Epidermal melanocyte (primary cell): ENCODE measurements around the gene ZCCHC14.

Experiments
- DNase-seq: peaks from one replicate; pipeline ENCODE4 v3.0.0; 2011; ENCODE audit warnings: low spot score; ENCODE audit not compliant: insufficient read length

The ZCCHC14 gene

DNA sequence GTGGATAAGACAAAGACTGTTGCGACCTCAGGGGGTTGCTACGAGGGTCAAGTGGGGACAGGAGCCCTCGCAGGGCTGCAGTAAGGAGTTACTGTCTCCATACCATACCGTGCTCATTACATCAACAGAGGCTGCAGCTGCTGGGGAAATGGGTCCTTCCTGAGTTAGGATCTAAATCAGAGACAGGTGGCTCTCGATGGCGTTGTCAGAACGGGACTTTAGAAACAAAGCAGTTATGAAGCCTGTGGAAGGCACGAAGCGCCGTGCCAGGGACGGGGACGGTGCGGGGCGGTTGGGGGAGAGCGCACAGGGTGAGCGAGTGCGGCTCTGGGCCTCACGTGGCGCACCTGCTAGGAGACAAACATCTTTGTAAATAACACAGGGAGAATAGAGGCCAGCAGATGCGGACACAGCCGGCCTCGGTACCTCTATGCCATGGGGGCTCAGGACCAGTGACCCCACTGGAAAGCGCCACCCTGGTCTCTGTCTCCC, 34.4 kb downstream of the ZCCHC14 start:
- DNase-seq: no peak

DNA sequence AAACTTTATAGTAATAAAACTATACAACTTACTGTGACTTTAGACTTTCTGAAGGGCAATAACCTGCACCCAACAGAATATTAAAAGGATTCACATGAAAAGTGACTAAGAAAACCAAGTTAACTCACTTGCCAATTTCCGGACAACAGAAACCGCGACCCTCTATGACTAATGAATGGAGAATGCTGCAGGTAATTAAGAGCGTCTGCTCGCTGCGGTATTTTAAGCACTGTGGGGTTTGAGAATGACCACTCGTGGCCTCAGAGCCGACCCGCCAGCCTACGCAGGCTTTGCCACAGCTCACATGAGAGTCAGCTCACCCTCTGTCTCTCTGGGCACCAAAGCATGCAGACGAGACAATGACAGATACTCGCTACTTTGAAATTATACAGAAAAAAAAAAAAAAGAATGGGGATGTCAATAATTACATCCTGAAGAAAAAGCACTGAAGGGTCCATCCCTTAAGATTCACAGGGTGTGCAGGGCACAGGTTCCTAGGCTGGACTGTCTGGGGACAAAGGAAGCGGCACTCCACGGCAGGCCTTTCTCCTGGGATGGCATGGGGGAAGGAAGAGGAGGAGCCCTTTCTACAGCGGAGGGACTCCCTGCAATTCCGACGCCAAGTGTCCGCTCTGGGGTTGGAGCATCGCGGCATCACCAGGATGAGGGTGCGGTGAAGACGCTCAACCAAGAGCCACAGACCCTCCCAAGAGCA, 35.0 kb downstream of the ZCCHC14 start:
- DNase-seq: peak; percentile 51

DNA sequence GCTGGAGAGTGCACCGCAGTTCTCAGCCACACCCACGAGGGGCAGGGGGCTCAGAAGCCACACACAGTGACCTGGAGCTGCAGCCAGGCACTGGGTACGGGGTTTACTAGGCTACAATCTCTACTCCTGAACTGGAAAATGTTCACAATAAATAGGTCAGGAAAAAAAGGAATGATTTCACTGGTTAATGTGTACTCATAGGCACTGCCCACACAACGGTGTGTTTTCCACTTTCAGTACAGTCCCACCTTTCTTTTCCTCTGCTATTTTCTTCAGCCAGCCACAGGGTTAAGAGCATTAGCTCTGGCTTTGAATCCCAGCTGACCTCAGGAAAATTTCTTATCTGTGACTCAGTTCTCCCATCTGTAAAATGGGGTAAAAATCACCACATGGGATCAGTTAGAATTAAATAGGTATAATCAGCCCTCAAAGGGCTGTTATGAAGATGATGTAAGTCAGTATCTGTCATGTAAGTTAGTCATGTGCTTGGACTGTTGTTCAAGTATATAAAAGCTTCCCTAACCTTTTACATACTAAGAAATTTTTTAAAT, 35.7 kb downstream of the ZCCHC14 start:
- DNase-seq: no peak

DNA sequence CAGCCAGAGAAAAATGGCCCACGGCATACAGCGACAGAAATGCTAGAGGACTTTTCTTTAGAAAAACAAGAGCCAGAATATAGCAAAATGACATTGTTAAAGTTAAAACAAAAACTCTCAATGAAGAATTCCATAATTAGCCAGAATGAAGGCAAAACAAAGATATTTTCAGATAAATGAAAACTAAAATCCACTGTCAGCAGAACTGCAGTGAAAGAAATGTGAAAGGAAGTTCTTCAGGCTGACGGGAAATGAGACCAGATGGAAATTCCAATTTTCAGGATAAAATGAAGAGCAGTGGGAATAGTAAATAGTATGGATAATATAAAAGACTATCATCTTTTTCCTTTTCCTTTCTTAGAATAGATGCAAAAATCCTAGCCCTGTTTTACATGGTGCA, 38.4 kb downstream of the ZCCHC14 start:
- no peak for DNase-seq

DNA sequence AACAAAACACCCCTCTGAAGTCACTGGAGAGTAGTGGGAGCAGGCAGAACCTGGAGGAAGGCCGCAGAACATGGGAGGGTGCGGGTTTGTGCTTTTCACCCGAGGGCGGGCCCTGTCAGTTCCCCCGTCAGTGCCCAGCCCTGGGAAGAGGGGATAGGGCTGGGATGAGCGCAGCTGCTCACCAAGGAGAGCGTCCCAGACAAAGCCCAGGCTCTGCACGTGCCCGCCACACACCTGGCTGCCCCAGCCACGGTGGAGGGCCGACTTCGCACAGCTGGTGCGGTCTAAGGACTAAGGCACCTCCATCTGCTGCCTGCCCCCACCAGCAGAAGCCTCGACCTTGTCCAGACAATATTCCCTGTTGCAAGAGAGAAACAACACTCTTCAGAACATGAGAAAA, 39.5 kb downstream of the ZCCHC14 start:
- no peak for DNase-seq

DNA sequence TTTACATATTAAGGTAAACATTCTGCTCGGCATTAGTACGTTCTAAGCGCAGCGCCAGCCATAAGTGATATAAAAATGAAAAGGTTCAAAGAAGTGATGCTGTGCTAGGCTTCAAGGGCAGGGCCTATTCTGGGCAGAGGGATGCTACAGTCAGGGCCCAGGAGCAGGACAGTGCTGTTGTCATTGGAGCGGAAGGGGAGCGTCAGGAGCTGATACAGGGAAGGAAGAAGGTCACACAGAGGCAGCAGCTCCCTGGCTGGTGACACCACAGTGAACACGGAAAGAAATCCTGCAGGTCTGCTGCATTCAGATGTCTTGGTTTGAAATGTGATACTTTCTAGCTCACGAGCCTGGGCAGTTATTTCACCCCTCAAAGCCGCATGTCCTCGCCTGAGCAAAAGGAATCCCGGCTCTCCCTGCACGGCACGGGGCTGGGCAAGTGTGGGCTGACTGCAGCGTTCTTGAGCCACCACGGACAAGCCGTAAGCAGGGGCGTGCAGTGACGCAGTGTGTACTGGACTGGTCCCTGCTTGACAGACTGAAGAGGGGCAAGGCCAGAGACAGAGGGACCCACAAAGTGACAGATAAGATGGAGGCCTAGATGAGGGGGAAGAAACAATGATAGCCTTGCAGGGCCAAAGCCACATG, 41.1 kb downstream of the ZCCHC14 start:
- DNase-seq: no peak

DNA sequence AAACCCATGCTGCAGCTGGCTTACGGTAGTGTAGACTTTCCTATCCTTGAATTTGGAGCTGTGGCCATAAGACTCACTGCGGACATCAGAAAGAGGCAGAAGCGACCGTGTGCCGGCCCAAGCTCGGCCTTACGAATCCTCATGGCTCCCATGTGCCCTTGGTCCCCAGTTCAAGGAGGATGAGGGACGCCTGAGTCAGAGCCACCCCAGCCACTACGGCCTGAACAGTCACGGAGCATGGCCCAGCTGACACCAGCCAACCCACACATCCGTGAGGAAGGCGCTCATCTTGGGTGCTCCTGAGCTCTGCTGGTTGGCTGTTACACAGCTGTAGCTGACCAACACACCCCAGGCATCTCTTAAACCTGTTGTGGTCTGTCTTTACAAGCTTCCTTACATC, 44.0 kb downstream of the ZCCHC14 start:
- DNase-seq: no peak

DNA sequence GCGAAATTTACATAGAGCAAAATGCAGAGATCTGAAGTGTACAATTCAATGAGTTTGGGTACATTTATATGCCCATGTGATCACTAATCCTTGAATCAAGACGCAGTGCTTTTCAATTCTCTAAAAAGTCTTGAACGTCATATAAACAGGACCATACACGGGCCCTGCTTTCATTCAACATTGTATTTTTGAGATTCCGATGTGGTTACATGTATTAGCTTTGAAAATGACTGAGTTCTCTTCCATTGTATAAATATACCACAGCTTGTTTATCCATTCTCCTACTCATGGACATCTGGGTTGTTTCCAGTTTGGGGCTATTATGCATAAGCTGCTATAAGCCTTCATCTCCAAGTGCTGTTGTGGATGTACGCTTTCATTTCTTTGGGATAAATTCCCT, 45.5 kb downstream of the ZCCHC14 start:
- DNase-seq: no peak

DNA sequence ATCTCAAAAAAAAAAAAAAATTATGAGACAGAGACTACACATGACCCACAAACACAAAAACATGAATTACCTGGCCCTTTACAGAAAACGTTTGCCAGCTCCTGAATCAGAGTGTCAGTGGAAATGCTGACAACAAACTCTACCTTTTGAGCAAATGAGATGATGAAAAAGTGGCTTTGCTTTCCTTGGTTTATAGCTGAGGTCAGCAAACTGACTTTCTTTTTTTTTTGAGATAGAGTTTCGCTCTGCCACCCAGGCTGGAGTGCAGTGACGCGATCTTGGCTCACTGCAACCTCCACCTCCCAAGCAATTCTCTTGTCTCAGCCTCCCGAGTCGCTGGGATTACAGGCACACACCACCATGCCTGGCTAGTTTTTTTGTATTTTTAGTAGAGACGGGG, 46.3 kb downstream of the ZCCHC14 start:
- no peak for DNase-seq

DNA sequence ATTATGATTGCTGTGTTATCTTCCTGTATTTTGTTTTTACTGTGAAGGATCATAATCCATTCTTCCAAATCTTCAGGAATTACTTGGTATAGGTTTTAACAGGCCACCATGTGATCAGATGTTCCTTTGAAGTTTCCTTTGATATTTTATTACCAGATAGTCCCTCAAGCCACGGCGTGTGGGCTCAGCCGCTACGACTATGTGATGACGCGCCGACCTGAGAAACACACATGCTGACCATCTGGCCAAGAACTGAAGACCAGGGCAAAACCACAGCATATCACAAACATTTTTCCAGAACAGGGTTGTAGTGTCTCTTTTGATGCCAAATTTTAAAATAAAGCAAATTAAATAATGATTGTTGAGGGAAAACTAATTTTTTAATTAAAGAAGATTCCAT, 47.3 kb downstream of the ZCCHC14 start:
- DNase-seq: no peak

DNA sequence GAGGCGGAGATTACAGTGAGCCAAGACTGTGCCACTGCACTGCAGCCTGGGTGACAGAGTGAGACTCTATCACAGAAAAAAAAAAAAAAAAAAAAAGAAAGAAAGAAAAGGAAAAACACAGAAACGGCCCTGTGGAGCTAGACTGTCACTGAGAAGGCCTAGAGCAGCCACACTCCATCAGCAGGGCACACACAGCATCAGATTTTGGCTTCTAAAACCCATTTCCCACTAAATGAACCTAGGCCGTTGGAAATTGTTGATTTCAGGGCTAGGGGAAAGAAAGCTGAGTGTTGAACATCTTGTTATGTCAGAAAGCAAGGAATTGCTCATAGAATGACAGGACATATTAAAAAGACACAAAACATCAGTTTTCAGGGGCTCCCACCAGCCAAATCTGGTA, 48.9 kb downstream of the ZCCHC14 start:
- no peak for DNase-seq

DNA sequence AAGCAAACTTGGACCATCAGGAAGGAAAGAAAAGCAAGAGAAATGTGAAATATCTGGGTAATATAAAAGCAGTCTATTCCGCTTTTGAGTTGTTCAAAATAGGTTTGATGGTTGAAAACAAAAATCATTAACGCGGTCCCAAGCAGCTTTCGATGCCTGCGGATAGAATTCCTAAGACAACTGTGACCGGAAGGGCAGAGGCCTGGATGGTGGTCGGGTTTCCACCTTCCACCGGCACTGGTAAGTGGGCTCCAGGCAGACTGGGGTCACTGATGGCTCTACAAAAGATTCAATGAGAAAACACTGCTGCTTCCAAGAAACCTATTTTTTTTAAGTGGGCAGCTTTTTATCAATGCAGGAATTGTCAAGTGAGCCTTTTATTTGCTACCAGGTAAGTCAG, 49.8 kb downstream of the ZCCHC14 start:
- DNase-seq: no peak

DNA sequence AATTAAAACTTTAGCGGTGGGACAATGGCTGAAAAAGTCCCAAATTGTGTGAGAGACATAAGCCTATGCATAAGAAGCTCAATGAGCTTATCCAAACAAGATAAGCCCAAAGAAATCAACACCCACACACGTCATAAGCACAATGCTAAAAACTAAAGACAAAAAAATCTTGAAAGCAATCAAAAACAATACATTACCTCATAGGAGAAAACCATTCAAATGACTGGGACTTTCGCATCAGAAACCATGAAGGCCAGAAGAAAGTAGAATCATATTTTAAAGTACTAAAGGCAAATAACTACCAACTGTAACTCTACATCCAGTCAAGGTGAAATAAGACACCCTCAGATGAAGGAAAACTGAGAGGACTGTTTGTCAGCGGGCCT, 50.2 kb downstream of the ZCCHC14 start:
- no peak for DNase-seq

DNA sequence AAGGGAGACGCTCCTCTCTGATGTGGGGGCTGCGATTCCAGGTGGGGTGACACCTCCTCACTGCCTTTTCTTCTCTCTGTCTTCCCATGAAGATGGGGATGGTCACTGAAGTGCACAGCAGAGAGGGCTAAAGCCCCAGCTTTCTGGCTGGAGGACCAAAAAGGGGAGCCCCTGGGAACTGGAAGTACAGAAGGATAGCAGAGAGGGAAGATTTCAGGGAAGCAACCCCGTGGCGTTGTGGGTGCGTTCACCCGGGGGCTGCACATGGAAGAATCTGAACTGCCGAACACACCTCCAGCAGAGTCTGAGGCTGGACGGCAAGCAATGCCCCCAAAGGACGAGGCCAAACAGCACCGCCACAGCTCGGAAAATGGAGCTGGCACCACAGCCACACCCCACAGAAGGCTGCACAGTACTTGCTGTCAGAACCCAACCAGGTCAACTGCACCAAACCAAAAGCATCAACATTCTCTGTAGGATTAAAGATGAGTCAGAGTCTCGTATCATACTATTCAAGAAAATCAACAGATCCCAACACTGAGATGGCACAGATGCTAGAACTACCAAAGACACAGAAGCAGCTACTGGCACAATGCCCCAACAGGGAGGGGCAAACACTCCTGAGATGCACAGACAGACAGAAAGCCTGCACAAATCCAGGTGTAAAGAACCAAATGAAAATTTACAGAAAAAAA, 50.8 kb downstream of the ZCCHC14 start:
- no peak for DNase-seq

DNA sequence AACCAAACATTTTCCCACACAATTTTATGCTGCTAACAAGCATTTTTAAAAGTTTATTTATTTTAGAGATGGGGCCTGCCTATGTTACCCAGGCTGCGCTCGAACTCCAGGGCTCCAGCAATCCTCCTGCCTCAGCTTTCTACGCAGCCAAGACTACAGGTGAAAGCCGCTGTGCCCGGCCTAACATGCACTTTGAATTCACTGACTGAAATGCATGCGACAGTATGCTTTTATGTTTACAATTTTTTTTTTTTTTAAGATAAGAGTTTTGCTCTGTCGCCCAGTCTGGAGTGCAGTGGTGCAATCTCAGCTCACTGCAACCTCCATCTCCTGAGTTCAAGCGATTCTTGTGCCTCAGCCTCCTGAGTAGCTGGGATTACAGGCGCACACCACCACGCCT, 52.9 kb downstream of the ZCCHC14 start:
- no peak for DNase-seq

DNA sequence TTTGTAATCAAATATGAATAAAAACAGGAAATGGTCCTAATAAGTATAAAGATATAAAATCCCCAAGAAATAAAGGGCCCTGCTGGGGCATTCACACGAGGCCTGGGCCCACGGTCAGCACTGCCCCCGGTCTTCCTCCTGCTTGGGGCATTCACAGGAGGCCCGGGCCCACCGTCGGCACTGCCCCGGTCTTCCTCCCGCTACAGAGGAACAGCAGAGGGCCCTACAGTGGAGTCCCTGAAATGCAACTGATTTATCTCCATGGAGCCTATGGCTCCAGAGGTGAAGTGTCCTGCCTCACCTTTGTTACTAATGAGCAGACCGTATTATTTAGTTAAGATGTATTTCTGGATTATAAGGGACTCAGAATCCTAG, 54.2 kb downstream of the ZCCHC14 start:
- no peak for DNase-seq

DNA sequence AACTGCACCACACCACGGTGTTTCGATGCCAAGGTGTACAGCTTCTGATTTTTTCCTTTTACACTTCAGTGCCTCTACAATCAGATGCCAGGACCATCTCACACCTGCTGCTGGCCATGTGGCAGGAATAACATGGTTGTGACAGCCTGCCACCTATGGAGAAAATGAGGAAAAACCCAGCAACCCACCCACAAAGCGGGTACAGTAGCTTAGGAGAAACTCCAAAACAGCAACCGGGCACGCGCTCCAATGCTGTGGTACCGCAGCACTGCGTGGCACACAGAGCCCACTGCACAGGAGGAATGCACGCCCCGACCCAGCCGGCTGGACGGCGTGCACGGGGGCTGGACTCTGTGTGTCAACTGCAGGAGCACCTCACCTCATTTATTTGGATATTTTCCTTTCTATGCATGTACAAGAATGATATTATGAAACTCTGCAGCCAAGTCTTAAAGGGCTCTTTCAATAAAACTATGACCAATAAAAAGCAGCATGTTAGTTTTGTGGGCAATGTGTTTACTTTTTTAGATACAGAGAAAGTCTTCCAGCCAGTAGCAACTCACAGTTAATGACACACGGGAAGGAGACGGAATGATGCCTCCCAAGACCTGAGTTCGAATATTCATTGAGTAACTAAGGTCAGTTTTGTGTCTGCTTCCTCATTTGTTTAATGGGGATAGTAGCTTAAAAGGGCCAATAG, 54.8 kb downstream of the ZCCHC14 start:
- no peak for DNase-seq

DNA sequence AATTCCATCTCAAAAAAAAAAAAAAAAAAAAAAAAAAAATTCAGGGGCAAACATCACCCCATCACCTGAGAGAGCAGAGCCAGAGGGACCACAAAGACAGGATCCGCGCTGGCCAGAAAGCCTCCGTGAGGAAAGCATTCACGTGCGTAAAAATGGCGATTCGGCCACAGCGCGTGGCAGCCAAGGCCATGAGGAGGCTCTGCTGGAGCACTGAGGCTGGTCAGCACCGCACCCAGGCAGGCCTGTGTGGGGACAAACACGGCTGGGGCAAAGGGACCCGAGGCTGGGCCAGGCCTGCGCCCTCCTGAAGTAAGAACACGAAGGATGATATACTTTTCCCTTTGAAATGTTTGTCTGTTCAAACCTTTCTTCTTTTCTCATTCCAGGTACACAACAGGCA, 55.5 kb downstream of the ZCCHC14 start:
- DNase-seq: no peak

DNA sequence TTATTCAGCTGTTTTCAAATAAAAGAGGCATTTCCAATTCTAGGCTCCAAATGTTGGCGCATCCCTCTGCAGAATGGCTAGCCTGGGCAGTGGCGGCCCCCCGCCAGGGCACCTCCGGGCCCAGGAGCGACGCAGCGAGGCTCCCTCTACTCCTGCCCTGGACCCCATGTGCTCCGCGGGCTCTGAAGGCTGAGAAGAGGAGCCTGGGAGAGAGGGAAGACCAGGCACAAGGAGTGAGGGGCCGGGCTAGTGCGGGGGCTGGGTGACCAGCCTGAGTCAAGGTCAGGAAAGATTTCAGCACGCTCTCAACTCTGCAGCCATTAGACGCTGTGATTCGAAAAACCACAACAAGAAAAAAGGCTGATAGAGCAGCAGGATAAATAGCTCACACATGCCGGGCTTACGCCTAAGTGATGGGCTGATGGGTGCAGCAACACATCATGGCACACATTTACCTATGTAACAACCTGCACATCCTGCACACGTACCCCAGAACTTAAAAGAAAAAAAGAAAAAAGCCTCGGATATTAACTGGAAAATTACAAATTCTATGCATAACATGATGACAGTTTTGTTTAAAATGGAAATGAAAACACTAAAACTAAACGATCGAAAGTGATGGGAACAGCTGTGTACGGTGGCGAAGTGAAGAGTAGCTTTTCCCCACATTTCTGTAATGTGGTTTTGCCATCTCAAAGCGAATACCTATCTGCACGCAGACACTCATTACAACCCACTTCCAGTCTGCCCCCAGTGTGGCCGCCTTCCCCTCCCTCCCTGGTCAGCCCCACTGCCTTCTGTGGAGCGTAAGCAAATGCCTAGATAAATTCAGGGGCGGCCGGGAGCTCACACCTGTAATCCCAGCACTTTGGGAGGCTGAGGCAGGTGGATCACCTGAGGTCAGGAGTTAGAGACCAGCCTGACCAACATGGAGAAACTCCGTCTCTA, 56.3 kb downstream of the ZCCHC14 start:
- no peak for DNase-seq

DNA sequence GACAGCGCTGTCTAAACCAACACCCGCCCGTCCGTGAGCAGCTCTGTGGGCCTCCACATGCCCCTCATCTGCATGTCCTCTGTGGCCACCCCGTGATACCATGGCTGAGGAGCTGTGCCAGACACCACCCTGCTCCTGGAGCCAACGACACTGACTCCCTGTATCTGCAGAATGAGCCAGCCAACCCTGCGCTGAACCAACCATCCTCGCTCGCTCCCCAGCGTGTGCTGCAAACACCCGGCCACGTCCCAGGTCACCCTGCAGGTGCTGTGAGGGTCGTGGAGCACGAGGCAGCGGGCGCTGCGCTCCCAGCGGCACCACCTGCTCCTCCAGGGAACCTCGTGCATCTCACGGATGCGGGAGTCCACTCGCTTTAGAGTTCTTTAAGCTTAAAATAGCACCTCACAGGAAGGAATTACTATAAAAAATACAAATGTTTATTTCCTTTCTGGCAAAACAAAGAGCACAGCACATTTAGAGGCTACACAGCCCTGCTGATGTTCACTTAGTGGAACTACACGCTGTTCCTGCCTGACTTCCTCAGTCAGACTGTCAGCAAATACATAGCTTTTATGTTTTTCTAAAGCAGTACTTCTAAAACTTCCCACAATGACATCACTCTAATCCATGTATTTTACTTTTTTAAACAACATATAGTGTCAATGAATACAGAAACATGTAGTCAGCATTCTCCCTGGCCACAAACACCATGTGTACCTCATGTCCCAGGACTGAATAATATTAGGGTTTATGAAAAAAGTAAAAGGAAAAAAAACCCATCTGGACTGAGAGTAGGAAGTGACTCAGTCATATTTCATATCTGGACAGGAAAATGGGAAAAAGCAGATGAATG, 57.2 kb downstream of the ZCCHC14 start:
- no peak for DNase-seq
